KBM-7 (cell line): ENCODE measurements around the gene KCNH6.

Experiments
- DNase-seq: peaks from one replicate; pipeline ENCODE4 v3.0.0-alpha.2; 2015
- in situ Hi-C: fragments of 300-500 bp; cut with MboI; formaldehyde crosslinking; loops from 2 replicates; pipeline ENCODE4 v1.14.3; 2020; ENCODE audit warnings: low sequenced_read_pairs, low pct_unique_long_range_greater_than_20kb, mixed read lengths

The KCNH6 gene

DNA sequence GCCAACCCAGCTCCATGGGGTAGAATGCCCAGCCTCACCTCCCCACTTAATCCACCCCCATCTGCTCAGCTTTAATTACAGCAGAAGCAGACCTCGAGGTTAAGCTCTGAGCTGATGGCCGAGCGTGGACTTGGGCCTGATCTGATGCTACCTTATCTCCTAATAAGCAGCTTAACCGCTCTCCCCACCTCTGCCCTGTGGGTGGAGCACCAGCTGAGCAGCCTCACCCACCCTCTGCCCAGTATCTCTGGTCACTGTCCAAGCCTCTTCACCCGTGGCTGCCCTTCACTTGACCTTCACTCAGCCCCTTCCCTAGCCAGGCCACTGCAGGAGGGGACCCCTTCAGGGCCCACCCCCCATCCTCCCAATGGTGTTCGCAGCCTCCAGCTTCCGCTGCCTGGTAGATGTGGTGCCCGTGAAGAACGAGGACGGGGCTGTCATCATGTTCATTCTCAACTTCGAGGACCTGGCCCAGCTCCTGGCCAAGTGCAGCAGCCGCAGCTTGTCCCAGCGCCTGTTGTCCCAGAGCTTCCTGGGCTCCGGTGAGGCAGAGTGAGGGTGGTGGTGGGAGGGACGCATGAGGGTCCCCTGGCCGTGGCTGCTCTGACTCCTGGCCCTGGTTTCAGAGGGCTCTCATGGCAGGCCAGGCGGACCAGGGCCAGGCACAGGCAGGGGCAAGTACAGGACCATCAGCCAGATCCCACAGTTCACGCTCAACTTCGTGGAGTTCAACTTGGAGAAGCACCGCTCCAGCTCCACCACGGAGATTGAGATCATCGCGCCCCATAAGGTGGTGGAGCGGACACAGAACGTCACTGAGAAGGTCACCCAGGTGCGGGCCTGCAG, 6.8 kb downstream of the KCNH6 start:
- DNase-seq = no peak
- in situ Hi-C loops = no loop called here

DNA sequence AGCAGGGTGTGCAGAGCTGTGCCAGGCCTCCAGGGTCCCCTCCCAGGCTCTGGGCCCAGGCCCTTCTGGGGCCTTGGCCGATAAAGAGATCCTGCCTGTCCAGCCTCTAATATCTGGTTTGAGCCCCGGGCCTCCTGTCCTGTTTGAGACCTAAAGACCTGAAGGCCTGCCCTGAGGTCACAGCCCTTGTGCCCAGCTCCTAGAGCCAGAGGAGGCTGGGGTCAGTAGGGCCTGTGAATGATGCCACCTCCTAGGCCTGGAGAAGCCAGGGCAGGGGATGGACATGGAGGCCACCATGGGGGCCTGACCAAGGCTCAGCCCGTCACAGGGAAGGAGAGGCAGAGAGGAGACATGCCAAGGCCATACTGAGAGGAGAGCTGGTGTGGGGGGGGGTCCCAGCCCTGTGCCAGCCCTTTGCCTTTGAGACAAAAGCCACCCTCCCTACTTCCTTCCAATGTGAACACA, 7.4 kb downstream of the KCNH6 start:
- in situ Hi-C loops = no loop called here
- DNase-seq = no peak

DNA sequence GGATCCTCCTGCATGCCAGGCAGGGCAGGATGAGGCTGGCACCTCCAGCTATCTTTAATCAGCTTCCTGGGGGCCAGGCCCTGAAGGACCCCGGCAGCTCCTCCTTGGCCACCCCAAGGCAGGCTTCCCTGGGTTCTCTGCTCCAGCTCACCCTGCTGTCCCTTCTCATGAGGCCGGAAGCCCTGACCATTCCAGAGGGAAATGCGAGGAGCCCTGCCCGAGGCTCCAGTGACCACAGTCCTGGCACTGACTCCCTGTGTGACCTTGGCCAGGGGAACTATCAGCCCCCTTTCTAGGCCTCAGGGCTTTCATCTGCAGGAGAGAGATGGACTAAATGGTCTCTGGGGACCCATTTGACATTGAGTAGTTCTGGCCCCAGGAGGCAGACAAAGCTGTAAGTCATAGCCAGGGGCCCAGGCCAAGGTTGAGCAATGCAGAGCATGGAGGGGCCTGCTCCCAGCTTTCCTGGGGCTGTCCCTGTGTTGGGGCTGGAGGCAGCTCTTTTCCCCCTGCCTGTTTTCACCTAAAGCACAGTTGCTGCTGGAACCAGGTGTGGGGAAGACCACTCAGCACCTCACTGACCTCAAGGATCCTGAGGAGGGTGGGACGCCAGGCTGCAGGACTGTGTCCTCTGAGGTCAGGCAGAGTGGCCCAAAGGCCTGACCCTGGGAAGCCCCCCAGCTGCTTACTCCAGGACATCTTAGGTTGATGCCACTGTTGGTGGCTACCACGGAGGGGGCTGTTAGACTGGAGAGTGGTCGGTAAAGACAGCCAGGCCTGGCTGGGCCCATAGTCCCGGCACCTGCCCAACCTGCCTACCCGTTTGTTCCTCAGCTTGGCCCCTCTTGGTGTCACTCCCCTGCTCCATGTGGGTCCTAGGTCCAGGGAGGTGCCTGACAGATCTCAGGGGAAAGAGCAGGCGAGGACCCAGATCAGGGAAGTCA, 8.1 kb downstream of the KCNH6 start:
- in situ Hi-C loops = no loop called here
- DNase-seq = no peak

DNA sequence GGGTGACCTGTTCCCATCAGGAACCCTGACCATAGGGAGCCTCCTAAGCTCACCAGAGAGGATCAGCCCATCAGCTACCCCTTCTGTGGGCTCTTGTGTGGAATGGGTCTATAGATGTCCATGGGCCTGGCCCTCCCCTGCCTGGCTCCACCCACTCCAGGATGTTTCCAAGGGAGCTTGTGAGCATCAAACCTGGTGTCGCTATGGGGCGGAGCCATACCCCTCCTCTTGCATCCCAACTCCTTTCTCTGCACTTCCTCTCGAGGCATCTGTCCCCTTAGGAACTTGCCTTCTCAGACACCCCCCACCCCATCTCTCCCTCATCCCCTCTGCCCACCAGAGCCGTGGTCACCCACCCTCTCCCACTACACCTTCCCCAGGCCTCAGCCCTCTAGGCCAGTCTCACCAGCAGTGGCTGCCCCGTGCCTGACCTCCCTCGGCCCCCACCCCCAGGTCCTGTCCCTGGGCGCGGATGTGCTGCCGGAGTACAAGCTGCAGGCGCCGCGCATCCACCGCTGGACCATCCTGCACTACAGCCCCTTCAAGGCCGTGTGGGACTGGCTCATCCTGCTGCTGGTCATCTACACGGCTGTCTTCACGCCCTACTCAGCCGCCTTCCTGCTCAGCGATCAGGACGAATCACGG, 10.4 kb downstream of the KCNH6 start:
- in situ Hi-C loops = no loop called here
- DNase-seq = no peak

DNA sequence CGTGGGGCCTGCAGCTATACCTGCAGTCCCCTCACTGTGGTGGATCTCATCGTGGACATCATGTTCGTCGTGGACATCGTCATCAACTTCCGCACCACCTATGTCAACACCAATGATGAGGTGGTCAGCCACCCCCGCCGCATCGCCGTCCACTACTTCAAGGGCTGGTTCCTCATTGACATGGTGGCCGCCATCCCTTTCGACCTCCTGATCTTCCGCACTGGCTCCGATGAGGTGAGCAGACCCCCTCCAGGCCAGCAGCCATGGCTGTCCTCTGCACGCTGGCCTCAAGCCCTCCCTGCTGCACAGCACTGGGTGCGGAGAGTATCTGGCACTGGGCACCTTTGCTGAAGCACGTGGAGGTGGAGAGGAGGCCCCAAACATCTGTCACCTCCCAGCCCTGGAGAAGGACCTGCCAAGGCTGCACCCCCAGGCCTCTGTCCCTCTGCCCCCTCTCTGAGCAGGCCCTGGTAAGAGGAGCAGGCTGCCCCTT, 11.0 kb downstream of the KCNH6 start:
- in situ Hi-C loops = no loop called here
- no peak for DNase-seq

DNA sequence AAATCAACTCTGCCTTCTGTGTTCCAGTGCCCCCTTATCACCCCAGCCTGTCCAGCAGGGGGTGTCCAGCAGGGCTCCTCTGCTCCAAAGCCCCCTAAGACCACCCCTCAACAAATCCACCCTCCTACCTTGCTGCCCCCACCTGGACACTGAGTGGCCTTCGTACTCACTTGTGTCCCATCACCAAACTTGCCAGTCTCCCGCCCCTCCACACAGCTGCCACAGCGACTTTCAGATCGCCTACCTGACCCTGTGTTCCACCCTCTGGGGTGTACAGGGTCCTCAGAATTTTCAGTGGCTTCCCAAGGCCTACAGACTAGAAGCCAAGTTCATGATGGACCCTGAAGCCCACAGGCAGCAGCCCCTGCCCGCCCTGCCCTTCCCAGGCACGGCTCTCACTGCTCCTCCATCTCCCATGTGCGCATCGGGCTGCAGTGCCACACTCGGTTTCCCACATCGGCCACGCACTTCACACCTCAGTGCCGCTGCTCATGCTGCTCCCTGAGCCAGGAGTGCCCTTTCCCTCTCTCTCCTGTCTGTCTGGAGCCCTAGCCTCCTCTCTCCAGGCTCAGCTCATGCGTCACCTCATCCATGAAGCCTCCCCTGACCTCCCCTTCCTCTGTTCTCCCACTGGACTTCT, 11.8 kb downstream of the KCNH6 start:
- in situ Hi-C loops = no loop called here
- no peak for DNase-seq

DNA sequence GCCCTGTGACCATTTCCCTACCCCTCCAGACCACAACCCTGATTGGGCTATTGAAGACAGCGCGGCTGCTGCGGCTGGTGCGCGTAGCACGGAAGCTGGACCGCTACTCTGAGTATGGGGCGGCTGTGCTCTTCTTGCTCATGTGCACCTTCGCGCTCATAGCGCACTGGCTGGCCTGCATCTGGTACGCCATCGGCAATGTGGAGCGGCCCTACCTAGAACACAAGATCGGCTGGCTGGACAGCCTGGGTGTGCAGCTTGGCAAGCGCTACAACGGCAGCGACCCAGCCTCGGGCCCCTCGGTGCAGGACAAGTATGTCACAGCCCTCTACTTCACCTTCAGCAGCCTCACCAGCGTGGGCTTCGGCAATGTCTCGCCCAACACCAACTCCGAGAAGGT, 12.5 kb downstream of the KCNH6 start:
- DNase-seq = no peak
- in situ Hi-C loops = no loop called here

DNA sequence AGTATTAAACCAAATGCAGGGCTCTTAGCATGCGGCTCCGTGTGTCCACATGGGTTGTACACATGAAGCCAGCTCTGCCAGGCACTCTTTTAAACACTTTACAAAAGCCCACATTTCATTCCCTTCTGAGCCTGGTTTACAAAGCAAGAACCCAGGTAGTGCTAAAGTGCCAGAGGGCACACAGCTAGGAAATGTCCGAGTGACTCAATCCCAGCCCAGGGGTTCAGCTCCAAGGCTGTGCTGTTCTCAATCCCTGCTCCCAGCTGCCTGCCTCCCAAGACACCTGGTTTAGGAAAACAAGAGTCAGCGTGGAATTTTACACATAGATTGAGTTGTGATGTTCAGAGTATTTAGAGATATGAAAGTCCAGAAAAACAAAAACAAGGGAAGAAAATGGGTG, 13.8 kb downstream of the KCNH6 start:
- DNase-seq = no peak
- in situ Hi-C loops = no loop called here

DNA sequence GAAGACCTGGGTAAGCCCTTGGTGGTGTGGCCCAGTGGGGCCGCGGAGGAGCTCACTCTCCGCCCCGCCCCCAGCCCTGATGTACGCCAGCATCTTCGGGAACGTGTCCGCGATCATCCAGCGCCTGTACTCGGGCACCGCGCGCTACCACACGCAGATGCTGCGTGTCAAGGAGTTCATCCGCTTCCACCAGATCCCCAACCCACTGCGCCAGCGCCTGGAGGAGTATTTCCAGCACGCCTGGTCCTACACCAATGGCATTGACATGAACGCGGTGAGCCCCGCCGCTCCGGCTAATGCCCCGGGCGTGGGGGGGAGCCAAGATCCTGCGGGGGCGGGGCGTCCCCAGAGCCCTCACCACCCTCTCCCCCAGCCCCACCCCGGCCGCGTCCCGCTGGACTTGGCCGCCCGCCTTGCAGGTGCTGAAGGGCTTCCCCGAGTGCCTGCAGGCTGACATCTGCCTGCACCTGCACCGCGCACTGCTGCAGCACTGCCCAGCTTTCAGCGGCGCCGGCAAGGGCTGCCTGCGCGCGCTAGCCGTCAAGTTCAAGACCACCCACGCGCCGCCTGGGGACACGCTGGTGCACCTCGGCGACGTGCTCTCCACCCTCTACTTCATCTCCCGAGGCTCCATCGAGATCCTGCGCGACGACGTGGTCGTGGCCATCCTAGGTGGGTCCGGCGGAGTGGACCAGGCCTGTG, 15.0 kb downstream of the KCNH6 start:
- in situ Hi-C loops = no loop called here
- DNase-seq = no peak

DNA sequence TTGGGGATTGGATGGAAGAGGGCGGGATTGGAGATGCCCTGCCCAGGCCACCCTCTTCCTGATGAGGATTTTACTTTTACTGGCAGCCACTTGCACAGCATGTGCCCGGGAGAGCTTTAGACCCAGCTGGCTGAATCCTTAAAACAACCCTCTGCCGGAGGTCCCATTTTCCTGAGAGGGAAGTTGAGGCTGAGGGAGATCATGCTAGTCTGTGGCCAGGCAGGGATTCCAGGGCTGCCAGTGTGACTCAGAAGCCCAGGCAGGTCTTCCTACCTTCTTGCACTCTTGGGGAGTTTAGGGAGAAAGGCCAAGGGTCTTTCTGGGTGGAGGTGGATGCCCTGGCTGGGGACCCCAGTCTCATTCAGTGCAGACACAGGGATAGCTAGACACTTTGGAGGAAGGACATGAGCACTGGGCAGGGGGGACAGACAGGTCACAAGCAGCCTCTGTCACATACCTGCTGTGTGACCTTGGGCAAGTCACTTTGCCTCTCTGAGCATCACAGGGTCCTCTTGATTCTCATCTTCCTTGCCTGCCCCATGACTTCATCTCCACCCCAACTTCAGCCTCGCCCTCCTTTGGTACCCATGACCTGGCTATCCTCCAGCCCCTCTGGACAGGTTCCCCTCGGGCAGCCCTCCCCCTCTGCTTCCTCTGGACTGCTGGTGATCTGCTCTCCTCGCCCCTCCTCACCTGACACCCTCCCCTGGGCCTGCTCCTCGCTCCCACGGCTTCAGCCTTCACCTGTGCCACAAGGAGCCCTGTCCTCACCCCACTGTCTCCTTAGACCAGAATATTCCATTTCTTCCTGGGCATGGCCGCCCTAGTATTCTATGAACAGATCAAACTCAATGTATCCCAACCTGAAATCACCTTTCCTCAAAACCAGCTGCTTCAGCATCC, 15.8 kb downstream of the KCNH6 start:
- in situ Hi-C loops = no loop called here
- DNase-seq = no peak

DNA sequence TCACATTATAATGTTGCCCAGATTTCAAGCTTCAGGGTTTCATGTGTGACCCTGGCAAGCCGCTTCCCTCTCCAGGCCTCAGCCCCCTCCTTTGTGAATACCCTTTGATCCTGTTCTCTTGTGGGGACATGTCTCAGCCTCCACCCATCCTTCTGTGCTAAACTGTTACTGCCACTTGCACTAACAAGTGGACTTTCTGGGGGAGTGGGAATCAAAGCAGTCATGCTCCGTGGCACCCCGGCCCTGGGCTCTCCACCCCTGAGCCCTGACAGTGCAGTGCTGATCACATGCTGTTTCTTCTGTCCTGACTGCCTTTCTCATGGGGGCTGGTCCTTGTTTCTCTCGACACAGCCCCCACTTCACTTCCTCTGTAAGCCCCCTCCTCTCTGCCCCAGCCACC, 17.4 kb downstream of the KCNH6 start:
- in situ Hi-C loops = no loop called here
- no peak for DNase-seq

DNA sequence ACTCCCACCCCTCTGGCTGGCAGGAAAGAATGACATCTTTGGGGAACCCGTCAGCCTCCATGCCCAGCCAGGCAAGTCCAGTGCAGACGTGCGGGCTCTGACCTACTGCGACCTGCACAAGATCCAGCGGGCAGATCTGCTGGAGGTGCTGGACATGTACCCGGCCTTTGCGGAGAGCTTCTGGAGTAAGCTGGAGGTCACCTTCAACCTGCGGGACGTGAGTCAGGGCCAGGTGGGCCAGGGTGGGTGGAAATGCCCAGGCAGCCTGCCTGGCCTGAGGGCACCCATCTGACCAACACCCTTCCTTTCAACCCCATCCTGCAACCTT, 19.0 kb downstream of the KCNH6 start:
- in situ Hi-C loops = no loop called here
- DNase-seq = no peak

DNA sequence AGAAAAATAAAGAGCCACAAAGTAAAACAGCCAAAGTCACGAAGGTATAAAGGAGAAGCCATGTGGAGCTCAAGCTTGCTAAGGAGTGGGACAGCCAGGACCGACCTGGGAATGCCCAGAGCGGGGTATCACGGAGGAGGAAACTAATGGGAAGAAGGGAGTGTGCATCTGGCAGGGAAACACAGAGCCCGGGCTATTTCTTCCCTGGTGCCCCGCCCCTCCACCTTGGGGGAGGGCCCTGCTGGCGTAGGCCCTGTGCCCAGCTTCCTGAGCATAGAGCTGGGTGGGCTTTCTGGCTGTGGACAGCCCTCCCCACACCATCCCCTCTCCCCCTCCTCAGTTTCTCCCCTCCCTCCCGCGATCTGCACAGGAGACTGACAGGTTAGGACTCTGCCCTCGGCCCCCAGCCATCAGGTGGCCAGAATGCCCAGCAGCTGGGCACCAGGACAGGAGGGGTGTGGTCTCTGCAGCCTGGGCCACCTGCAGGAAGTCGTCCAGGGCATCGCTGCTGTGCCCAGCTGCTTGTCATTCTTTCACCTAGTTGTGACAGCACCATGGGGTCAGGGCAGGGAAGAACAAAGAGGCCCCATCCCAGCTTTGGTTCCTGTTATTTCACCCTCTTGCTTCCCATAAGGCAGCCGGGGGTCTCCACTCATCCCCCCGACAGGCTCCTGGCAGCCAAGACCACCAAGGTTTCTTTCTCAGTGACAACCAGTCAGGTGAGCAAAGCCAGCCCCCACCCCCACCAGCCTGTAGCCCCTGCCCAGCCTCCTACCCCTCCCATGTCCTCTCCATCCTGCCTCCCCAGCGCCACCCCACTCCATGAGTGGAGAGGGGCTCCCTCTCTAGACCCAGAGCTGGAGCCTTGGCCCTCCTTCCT, 20.0 kb downstream of the KCNH6 start:
- DNase-seq = no peak
- in situ Hi-C loops = no loop called here

DNA sequence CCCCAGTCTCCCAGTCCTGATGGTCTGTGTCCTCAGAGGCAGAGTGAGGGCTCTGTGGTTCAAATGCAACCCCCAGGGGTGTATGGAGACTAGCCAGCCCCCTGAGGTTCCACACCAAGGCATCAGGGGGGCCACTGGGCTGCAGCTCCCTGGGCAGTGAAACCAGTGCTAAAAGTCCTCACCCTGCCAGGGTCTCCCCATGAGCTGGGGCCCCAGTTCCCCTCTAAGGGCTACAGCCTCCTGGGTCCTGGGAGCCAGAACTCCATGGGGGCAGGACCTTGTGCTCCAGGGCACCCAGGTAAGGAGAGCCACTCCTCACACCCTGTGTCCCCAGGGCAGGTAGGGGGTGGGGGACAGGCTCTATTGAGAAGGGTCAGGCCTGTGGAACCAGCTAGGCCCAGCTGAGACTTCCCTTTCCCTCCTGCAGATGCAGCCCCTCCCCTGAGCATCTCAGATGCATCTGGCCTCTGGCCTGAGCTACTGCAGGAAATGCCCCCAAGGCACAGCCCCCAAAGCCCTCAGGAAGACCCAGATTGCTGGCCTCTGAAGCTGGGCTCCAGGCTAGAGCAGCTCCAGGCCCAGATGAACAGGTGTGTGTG, 20.8 kb downstream of the KCNH6 start:
- in situ Hi-C loops = no loop called here
- DNase-seq = no peak

DNA sequence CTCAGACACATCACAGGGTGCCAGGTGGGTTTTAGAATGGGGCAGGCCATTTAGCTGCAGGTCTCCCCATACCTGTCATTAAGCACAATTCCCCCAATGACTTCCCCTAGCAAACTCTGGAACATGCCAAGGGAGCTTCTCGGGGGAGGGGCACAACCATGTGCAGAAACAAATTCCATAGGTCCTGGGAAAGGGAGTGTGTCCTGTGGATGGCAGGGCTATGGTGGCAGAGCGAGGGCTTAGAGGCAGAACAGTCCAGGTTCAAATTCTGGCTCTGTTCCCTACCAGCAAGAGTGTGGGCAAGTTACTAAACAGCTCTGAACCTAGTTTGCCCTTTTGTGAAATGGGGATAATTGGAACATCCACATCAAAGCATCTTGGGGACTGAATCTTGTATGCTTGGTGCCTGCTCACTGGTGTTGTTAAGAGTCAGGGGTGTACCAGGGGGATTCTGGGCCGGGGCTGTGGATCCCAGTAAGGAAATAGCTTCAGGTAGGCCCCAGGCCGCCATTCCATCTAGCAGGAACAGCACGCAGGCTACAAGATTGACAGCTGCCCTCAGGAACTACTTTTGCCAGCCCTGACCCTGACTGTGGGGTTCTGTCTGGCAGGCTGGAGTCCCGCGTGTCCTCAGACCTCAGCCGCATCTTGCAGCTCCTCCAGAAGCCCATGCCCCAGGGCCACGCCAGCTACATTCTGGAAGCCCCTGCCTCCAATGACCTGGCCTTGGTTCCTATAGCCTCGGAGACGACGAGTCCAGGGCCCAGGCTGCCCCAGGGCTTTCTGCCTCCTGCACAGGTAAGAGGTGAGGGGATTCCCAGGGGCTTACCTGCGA, 21.5 kb downstream of the KCNH6 start:
- in situ Hi-C loops = no loop called here
- no peak for DNase-seq
